Left hindlimb (tissue), 1 donor: ENCODE data around the gene SESTD1.

Source experiments
- DNase-seq: peaks from one replicate; pipeline ENCODE4 v3.0.0-alpha.2; 2018

The SESTD1 gene

DNA sequence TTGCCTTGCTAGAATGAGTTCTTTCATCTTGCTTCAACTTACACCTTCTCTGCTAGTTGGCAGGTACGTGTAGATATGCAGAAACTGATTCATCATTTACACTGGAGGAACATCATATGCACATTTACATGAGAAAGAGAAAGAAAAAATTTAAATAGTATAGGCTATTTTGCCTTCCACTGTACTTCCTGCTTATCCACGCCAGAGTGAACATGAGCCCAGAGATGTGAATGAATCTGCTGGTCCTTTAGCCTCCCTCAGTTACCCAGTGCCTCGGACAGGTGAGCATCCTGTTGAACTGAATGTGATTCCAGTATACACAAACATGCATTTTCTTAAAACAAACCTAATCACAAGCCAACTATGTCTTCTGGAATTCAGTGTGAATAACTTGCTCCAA, 83.6 kb downstream of the SESTD1 start:
- no peak for DNase-seq

GRCh38 chr2:179180242-179180641, 84.4 kb downstream of the SESTD1 start:
- no peak for DNase-seq

GRCh38 chr2:179179719-179180118, 84.9 kb downstream of the SESTD1 start:
- no peak for DNase-seq

GRCh38 chr2:179177694-179178093, 86.9 kb downstream of the SESTD1 start:
- no peak for DNase-seq

- DNase-seq: no peak
Measured at GRCh38 chr2:179174240-179174639, 90.4 kb downstream of the SESTD1 start.

DNA sequence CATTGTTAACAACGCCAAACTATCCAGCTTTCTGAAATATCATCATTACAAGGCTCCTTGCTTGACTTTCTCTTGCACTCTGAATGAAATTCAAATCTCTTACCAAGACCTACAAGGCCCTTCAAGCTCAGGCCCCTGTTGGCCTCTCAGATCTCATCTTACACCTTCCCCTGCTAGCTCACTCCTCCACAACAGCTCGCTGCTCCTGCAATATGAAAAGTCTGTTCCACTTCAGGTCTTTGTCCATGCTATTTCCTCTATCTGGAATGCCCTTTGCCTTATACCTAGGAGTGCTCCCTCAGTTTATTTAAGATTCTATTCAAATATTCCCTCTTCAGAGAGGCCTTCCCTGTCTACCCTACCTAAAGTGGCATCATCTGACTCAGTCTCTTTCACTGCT, 91.7 kb downstream of the SESTD1 start:
- no peak for DNase-seq

- DNase-seq: no peak
Measured at GRCh38 chr2:179171371-179171770, 93.3 kb downstream of the SESTD1 start.

DNA sequence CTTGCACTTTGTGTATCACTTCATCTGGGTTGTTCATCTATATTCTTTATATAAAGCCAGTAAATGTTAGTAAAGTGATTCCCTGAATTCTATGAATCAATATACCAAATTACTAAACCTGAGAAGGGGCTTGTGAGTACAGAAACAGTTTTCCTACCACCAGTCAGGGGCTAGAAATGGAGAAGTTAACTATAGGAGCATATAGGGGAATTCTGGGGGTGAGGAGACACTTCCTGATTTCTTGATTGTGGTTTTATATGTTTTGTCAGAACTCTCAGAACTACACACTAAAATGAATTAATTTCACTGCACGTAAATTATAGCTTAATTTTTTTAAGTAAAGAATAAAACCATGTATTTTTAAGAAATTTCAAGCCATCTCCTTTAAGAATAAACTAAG, 93.7 kb downstream of the SESTD1 start:
- DNase-seq: no peak

- no peak for DNase-seq
Measured at GRCh38 chr2:179165356-179166000, 99.2 kb downstream of the SESTD1 start.

GRCh38 chr2:179141206-179141605, 123.4 kb downstream of the SESTD1 start:
- no peak for DNase-seq

DNA sequence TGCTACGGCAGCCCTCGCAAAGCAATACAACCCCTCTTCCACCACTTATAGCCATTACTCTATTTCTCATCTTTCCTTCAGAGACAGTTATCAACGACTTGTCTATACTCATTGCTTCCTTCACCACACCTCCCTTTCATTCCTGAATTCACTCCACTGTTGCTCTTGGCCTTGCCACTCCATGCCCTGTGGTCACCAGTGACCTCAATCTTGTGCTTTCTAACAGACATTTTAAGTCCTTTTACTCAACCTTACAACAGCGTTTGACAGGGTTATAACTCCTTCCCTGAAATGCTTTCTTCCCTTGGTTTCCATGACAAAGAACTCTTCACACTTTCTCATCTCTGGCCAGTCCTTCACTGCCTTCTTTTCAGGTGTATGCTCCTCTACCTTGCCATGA, 124.1 kb downstream of the SESTD1 start:
- DNase-seq: no peak

GRCh38 chr2:179139506-179139905, 125.1 kb downstream of the SESTD1 start:
- no peak for DNase-seq

- no peak for DNase-seq
Measured at GRCh38 chr2:179137200-179137759, 127.4 kb downstream of the SESTD1 start.

DNA sequence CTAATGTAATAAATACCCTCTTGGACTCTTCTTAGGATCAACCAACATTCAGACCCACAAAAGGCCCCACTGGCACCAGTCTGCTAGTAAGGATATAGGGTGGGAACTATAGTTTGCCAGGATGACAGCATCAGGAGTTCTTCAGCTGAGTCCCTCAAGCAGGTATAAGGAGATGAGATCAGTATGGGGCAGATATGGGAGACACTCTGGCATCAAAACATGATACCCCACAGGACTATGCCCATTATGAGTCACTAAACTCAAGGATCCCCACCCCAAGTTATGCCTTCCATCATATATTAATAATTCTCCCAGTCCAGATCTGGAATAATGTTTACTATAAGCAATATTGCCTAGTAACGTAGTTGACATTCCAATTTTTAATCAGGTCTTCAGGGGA, 131.6 kb downstream of the SESTD1 start:
- no peak for DNase-seq

DNA sequence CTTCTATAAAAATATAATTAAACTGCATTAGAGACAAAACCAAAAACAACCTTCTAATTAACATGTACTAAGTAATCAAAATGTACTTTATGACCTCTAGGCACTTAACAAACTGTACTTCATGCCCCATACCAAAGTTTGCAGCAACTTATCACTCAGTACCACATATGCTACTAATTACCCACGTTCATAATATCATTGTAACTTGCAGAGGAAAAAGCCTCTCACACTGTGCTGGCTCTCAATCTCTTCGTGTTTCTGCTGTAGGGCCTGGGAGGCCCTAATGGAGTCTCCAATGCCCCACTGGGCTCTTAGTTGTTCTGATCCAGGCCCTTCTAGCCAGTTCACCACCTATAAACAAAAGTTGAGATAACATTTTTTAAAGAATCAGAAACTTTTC, 132.6 kb downstream of the SESTD1 start:
- DNase-seq: no peak

GRCh38 chr2:179130560-179130959, 134.1 kb downstream of the SESTD1 start:
- no peak for DNase-seq

- DNase-seq: no peak
Measured at GRCh38 chr2:179129574-179130238, 134.9 kb downstream of the SESTD1 start.

DNA sequence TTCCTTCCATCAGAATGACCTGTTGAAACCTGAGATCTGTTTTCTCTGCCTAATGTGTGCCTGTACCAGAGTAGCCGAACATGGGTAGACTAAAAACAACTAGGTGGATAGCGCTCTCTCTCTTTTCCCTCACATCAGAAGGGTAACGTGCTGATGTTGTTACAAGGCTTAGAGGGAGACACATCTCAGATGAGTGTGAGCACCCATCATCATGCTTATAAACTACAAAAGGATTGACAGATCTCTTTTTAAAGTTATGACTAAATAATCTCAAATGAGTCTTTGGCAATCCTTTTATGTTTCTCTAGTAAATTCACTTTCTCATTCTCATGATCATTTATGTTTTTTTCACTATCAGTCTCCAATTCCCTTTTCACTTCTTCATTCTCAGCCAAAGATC, 139.2 kb downstream of the SESTD1 start:
- DNase-seq: no peak

DNA sequence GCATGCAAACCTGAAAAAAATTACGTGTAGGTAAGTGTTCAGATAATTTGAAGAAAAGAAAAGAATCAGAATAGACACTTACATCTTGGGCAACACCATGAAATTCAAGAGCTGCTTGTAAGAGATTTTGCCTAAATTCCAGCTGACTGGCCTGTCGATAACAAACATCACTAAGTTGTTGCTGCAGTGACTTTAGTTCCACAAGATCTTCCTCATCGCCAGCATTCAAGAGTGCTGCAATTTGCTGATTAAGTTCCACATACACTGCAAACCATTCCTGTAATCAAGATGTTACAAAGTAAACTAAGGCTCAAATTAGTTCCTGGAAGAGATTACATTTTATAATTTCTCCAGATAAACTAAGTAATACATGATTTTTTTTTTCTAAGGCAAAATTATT, 140.3 kb downstream of the SESTD1 start:
- DNase-seq: no peak

- DNase-seq: no peak
Measured at GRCh38 chr2:179123272-179123662, 141.4 kb downstream of the SESTD1 start.

DNA sequence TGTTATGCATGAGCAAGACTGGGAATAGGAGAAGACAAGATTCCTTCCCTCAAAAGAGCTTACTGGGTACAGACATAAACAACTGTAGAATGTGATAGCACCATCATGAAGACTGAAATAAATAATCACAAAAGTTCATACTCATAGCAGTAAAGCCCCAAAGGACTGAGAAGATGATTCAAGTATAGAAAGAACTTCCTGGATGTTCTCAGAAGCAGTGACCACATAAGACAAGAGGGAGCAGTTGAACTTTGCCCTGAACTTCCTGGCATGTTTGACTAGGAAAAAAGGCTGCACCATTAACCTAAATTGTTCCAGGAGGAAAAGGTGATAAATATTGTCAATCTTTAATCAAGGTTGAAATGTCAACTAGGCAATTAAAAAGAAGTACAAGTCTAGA, 156.9 kb downstream of the SESTD1 start:
- DNase-seq: no peak

GRCh38 chr2:179106676-179107428, 157.8 kb downstream of the SESTD1 start:
- no peak for DNase-seq

DNA sequence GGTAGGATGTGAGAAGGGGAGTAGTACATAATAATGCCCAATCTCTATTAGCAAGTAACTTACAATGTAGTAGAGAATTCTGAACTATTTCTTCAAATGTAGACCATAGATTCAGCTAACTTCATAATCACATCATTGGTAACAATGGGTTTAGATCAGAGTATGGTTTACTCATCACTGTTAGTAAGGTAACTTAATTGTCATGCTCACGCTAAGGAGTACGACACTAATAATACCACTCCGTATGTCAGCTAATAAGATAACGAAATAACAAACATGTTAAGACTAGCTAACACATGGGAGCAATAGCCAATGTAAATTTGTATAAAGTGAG, 158.3 kb downstream of the SESTD1 start:
- no peak for DNase-seq

GRCh38 chr2:179104736-179105135, 159.9 kb downstream of the SESTD1 start:
- no peak for DNase-seq
